ENCODE data around the gene NEK4. TPM values are rescaled to one million over a fixed set of nuclear protein-coding genes. Genes with fewer than 3 reads are reported as not detected.
"Not testable (repeated sequence)": the region's sequence is repeated elsewhere in the genome, so short reads cannot be mapped to it uniquely, and the experiment has no call there.

NEK4 gene
- total RNA-seq, 2 donors from 2014 or later = 7.3 to 14.7 TPM

GRCh38 chr3:52763466-52763865 is 7.3 kb downstream of the NEK4 start:
- Mint-ChIP-seq H3K27me3 (no peaks in the 10 kb centered on the region), H3K4me3 (no peak overlapping the region), H3K4me1 (no peaks in the 10 kb centered on the region), H3K27ac (no peak overlapping the region), H3K36me3 (ENCODE audit: low read depth) (no peaks in the 10 kb centered on the region)
- H3K9me3 ChIP-seq (ENCODE audit: control insufficient read depth, low read length, poor library complexity, severe bottlenecking) = no peaks in the 10 kb centered on the region
- ATAC-seq (no peak), DNase-seq (no peak)

- Mint-ChIP-seq H3K36me3 (ENCODE audit: low read depth) (peaks cover 6% of the 10 kb centered on the region), H3K27ac (no peak overlapping the region), H3K4me3 (no peak overlapping the region), H3K27me3 (no peaks in the 10 kb centered on the region), H3K4me1 (no peaks in the 10 kb centered on the region)
- DNase-seq = no peak
- no peak for ATAC-seq
- H3K9me3 ChIP-seq (ENCODE audit: control insufficient read depth, low read length, poor library complexity, severe bottlenecking) = no peaks in the 10 kb centered on the region
These were observed 14.6 kb downstream of the NEK4 start for GRCh38 chr3:52756141-52756540.

- Mint-ChIP-seq H3K4me3 (no peak overlapping the region), H3K4me1 (no peaks in the 10 kb centered on the region), H3K27ac (no peak overlapping the region), H3K36me3 (ENCODE audit: low read depth) (peaks cover 6% of the 10 kb centered on the region), H3K27me3 (no peaks in the 10 kb centered on the region)
- no peaks in the 10 kb centered on the region for H3K9me3 ChIP-seq (ENCODE audit: control insufficient read depth, low read length, poor library complexity, severe bottlenecking)
- ATAC-seq (no peak), DNase-seq (no peak)
These were observed 16.4 kb downstream of the NEK4 start for GRCh38 chr3:52754373-52754772.

GRCh38 chr3:52752045-52752660 is 18.6 kb downstream of the NEK4 start:
- no peaks in the 10 kb centered on the region for H3K27me3 Mint-ChIP-seq
- DNase-seq = no peak
- no peaks in the 10 kb centered on the region for H3K4me1 Mint-ChIP-seq
- H3K36me3 Mint-ChIP-seq (ENCODE audit: low read depth) = peaks cover 8% of the 10 kb centered on the region
- no peak overlapping the region for H3K4me3 Mint-ChIP-seq
- no peaks in the 10 kb centered on the region for H3K9me3 ChIP-seq (ENCODE audit: control insufficient read depth, low read length, poor library complexity, severe bottlenecking)
- ATAC-seq = no peak
- no peak overlapping the region for H3K27ac Mint-ChIP-seq

GRCh38 chr3:52743721-52744120 is 27.0 kb downstream of the NEK4 start:
- no peak for ATAC-seq

GRCh38 chr3:52743152-52743551 is 27.6 kb downstream of the NEK4 start:
- H3K4me1 Mint-ChIP-seq = no peaks in the 10 kb centered on the region
- no peaks in the 10 kb centered on the region for H3K27me3 Mint-ChIP-seq
- peaks cover 2% of the 10 kb centered on the region for H3K36me3 Mint-ChIP-seq (ENCODE audit: low read depth)

More at GRCh38 chr3:52743721-52744120, 27.0 kb downstream of the NEK4 start:
- Mint-ChIP-seq H3K27ac (no peak overlapping the region), H3K4me1 (no peaks in the 10 kb centered on the region), H3K4me3 (no peak overlapping the region), H3K36me3 (ENCODE audit: low read depth) (peaks cover 2% of the 10 kb centered on the region), H3K27me3 (no peaks in the 10 kb centered on the region)
- H3K9me3 ChIP-seq (ENCODE audit: control insufficient read depth, low read length, poor library complexity, severe bottlenecking) = no peaks in the 10 kb centered on the region
- no peak for DNase-seq

GRCh38 chr3:52742418-52743041 is 28.2 kb downstream of the NEK4 start:
- H3K27ac Mint-ChIP-seq = no peak overlapping the region
- no peaks in the 10 kb centered on the region for H3K9me3 ChIP-seq (ENCODE audit: control insufficient read depth, low read length, poor library complexity, severe bottlenecking)
- no peaks in the 10 kb centered on the region for H3K27me3 Mint-ChIP-seq
- H3K4me3 Mint-ChIP-seq = no peak overlapping the region
- no peak for DNase-seq
- H3K4me1 Mint-ChIP-seq = no peaks in the 10 kb centered on the region
- ATAC-seq = peak; percentile 60
- H3K36me3 Mint-ChIP-seq (ENCODE audit: low read depth) = peaks cover 2% of the 10 kb centered on the region

More at GRCh38 chr3:52743152-52743551, 27.6 kb downstream of the NEK4 start:
- no peak for DNase-seq
- no peaks in the 10 kb centered on the region for H3K9me3 ChIP-seq (ENCODE audit: control insufficient read depth, low read length, poor library complexity, severe bottlenecking)
- no peak for ATAC-seq
- no peak overlapping the region for H3K4me3 Mint-ChIP-seq
- H3K27ac Mint-ChIP-seq = no peak overlapping the region

GRCh38 chr3:52739730-52740129 is 31.0 kb downstream of the NEK4 start:
- no peaks in the 10 kb centered on the region for H3K27me3 Mint-ChIP-seq
- no peaks in the 10 kb centered on the region for H3K9me3 ChIP-seq (ENCODE audit: control insufficient read depth, low read length, poor library complexity, severe bottlenecking)
- H3K4me3 Mint-ChIP-seq = no peak overlapping the region
- ATAC-seq = no peak
- no peak for DNase-seq
- H3K27ac Mint-ChIP-seq = peak overlapping the region; percentile 49
- no peaks in the 10 kb centered on the region for H3K4me1 Mint-ChIP-seq
- H3K36me3 Mint-ChIP-seq (ENCODE audit: low read depth) = peaks cover 4% of the 10 kb centered on the region

- no peak overlapping the region for H3K27ac Mint-ChIP-seq
- no peaks in the 10 kb centered on the region for H3K27me3 Mint-ChIP-seq
These were observed 37.4 kb downstream of the NEK4 start for GRCh38 chr3:52733256-52733891.

GRCh38 chr3:52731590-52731989 is 39.1 kb downstream of the NEK4 start:
- DNase-seq (no peak), ATAC-seq (no peak)
- no peaks in the 10 kb centered on the region for H3K9me3 ChIP-seq (ENCODE audit: control insufficient read depth, low read length, poor library complexity, severe bottlenecking)
- peaks cover 4% of the 10 kb centered on the region for H3K36me3 Mint-ChIP-seq (ENCODE audit: low read depth)
- H3K4me3 Mint-ChIP-seq = no peak overlapping the region
- H3K27ac Mint-ChIP-seq = no peak overlapping the region
- no peaks in the 10 kb centered on the region for H3K27me3 Mint-ChIP-seq
- no peaks in the 10 kb centered on the region for H3K4me1 Mint-ChIP-seq

More at GRCh38 chr3:52733256-52733891, 37.4 kb downstream of the NEK4 start:
- Mint-ChIP-seq H3K4me1 (no peaks in the 10 kb centered on the region), H3K4me3 (no peak overlapping the region), H3K36me3 (ENCODE audit: low read depth) (peaks cover 6% of the 10 kb centered on the region)
- ATAC-seq (no peak), DNase-seq (no peak)
- H3K9me3 ChIP-seq (ENCODE audit: control insufficient read depth, low read length, poor library complexity, severe bottlenecking) = no peaks in the 10 kb centered on the region

GRCh38 chr3:52730681-52731080 is 40.1 kb downstream of the NEK4 start:
- Mint-ChIP-seq H3K4me1 (no peaks in the 10 kb centered on the region), H3K27me3 (no peaks in the 10 kb centered on the region), H3K4me3 (no peak overlapping the region), H3K36me3 (ENCODE audit: low read depth) (peaks cover 6% of the 10 kb centered on the region), H3K27ac (no peak overlapping the region)
- H3K9me3 ChIP-seq (ENCODE audit: control insufficient read depth, low read length, poor library complexity, severe bottlenecking) = no peaks in the 10 kb centered on the region
- ATAC-seq = no peak
- DNase-seq = no peak

GRCh38 chr3:52728753-52729152 is 42.0 kb downstream of the NEK4 start:
- not testable (repeated sequence) for H3K4me3 Mint-ChIP-seq; DNase-seq; H3K27ac Mint-ChIP-seq; ATAC-seq; H3K36me3 Mint-ChIP-seq (ENCODE audit: low read depth); H3K27me3 Mint-ChIP-seq; H3K4me1 Mint-ChIP-seq; H3K9me3 ChIP-seq (ENCODE audit: control insufficient read depth, low read length, poor library complexity, severe bottlenecking)

- H3K4me3 Mint-ChIP-seq = no peak overlapping the region
These were observed 46.2 kb downstream of the NEK4 start for GRCh38 chr3:52724511-52724910.

More at GRCh38 chr3:52724511-52724910, 46.2 kb downstream of the NEK4 start:
- peaks cover 2% of the 10 kb centered on the region for H3K36me3 Mint-ChIP-seq (ENCODE audit: low read depth)
- ATAC-seq (no peak), DNase-seq (no peak)
- no peaks in the 10 kb centered on the region for H3K27me3 Mint-ChIP-seq
- no peak overlapping the region for H3K27ac Mint-ChIP-seq
- no peaks in the 10 kb centered on the region for H3K9me3 ChIP-seq (ENCODE audit: control insufficient read depth, low read length, poor library complexity, severe bottlenecking)
- H3K4me1 Mint-ChIP-seq = peaks cover 10% of the 10 kb centered on the region

Measured in T-helper 17 cell (primary cell).